ENCODE data around the gene ARMC7. TPM values are rescaled to one million over a fixed set of nuclear protein-coding genes. Genes with fewer than 3 reads are reported as not detected.
"Not testable (repeated sequence)": the region's sequence is repeated elsewhere in the genome, so short reads cannot be mapped to it uniquely, and the experiment has no call there.

Gene ARMC7
- total RNA-seq, 1 experiment from 2014 or later: 5.2 TPM

GRCh38 chr17:75099881-75100595, 9.7 kb upstream of the ARMC7 start:
- no peak for DNase-seq (ENCODE audit: low spot score)

GRCh38 chr17:75102385-75102821, 7.4 kb upstream of the ARMC7 start:
- DNase-seq (ENCODE audit: low spot score): no peak

- no peak for DNase-seq (ENCODE audit: low spot score)
Measured at GRCh38 chr17:75103601-75104554, 5.9 kb upstream of the ARMC7 start.

- DNase-seq (ENCODE audit: low spot score): peak; percentile 55
Measured at GRCh38 chr17:75105126-75106080, 4.4 kb upstream of the ARMC7 start.

- DNase-seq (ENCODE audit: low spot score): no peak
Measured at GRCh38 chr17:75108193-75108592, 1.6 kb upstream of the ARMC7 start.

- no peak for DNase-seq (ENCODE audit: low spot score)
Measured at GRCh38 chr17:75109046-75109406, 743 bp upstream of the ARMC7 start.

GRCh38 chr17:75110234-75110937, 617 bp downstream of the ARMC7 start:
- DNase-seq (ENCODE audit: low spot score): no peak

- no peak for DNase-seq (ENCODE audit: low spot score)
Measured at GRCh38 chr17:75111777-75112335, 2.1 kb downstream of the ARMC7 start.

- DNase-seq (ENCODE audit: low spot score): peak; percentile 84
Measured at GRCh38 chr17:75113798-75114551, 4.2 kb downstream of the ARMC7 start.

- no peak for DNase-seq (ENCODE audit: low spot score)
Measured at GRCh38 chr17:75114552-75115314, 5.0 kb downstream of the ARMC7 start.

GRCh38 chr17:75115555-75115954, 5.8 kb downstream of the ARMC7 start:
- no peak for DNase-seq (ENCODE audit: low spot score)

GRCh38 chr17:75116737-75117136, 7.0 kb downstream of the ARMC7 start:
- DNase-seq (ENCODE audit: low spot score): no peak

- no peak for DNase-seq (ENCODE audit: low spot score)
Measured at GRCh38 chr17:75118307-75118706, 8.5 kb downstream of the ARMC7 start.

GRCh38 chr17:75124041-75124818, 14.5 kb downstream of the ARMC7 start:
- DNase-seq (ENCODE audit: low spot score): peak; percentile 100

- DNase-seq (ENCODE audit: low spot score): no peak
Measured at GRCh38 chr17:75124819-75125162, 15.0 kb downstream of the ARMC7 start.

- no peak for DNase-seq (ENCODE audit: low spot score)
Measured at GRCh38 chr17:75125984-75126383, 16.2 kb downstream of the ARMC7 start.

- DNase-seq (ENCODE audit: low spot score): no peak
Measured at GRCh38 chr17:75126954-75127353, 17.2 kb downstream of the ARMC7 start.

GRCh38 chr17:75127936-75128335, 18.2 kb downstream of the ARMC7 start:
- not testable (repeated sequence) for DNase-seq (ENCODE audit: low spot score)

Measured in H4 (cell line).